ENCODE results near the gene SHH.

DNA sequence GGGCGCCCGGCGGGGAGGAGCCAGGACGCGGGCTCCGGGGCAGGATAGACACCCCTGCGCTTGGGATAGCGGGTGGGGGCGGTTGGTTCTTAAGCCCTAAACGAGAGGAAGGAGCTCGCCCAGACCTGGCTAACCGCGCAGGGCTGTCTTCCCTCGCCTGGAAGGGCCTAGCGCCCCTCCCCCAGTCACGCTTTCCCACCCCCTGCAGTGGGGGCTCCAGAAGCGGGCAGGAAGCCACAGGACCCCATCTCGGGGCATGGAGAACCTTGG is 6.5 kb downstream of the SHH start:
- TF ChIP-seq CREB5 (CRISPR knock-in tag; IDR thresholded peaks at IDR 0.05; ENCODE audit: low read depth) (no peak), BACH2 (CRISPR knock-in tag; IDR thresholded peaks at IDR 0.05; ENCODE audit: borderline replicate concordance) (no peak), PATZ1 (CRISPR knock-in tag; IDR thresholded peaks at IDR 0.05; ENCODE audit: borderline replicate concordance) (no peak), RARB (CRISPR knock-in tag; IDR thresholded peaks at IDR 0.05) (no peak), TOX (CRISPR knock-in tag; IDR thresholded peaks at IDR 0.05; ENCODE audit: borderline replicate concordance) (no peak), ZNF70 (CRISPR knock-in tag; IDR thresholded peaks at IDR 0.05) (no peak), TCF4 (CRISPR knock-in tag; IDR thresholded peaks at IDR 0.05; ENCODE audit: borderline replicate concordance) (no peak), ZNF565 (CRISPR knock-in tag; conservative IDR thresholded peaks at IDR 0.05; ENCODE audit: low read depth) (no peak), ARNTL (CRISPR knock-in tag; IDR thresholded peaks at IDR 0.05; ENCODE audit: borderline replicate concordance, low read depth) (no peak), ZFP30 (CRISPR knock-in tag; IDR thresholded peaks at IDR 0.05) (no peak), ZFP3 (CRISPR knock-in tag; IDR thresholded peaks at IDR 0.05) (no peak), GLIS3 (CRISPR knock-in tag; IDR thresholded peaks at IDR 0.05) (no peak), OSR1 (CRISPR knock-in tag; IDR thresholded peaks at IDR 0.05) (no peak)

Measured in SK-N-SH treated with all-trans-retinoic acid at 6 μM for 48 hours (cell line).